H1 (cell line): ENCODE results near the gene LRRK1. TPM values are rescaled to one million over a fixed set of nuclear protein-coding genes. Genes with fewer than 3 reads are reported as not detected.
"Not testable (repeated sequence)": the region's sequence is repeated elsewhere in the genome, so short reads cannot be mapped to it uniquely, and the experiment has no call there.

Source experiments
- CTCF ChIA-PET: fragments of 300-600 bp; sonication (Branson Sonifier 250); formaldehyde crosslinking; loops from one replicate; lab custom pipeline; 2021; ENCODE audit not compliant: partially characterized antibody; lab: Charles Lee
- POLR2A ChIA-PET: fragments of 300-600 bp; sonication (Branson Sonifier 250); formaldehyde crosslinking; loops from one replicate; lab custom pipeline; 2021; ENCODE audit warnings: inconsistent platforms; ENCODE audit not compliant: partially characterized antibody; lab: Charles Lee
- DNase-seq, 2 experiments: peaks; one replicate each; pipeline versions ENCODE4 v3.0.0 to v3.0.0-alpha.2; 2010 to 2022; ENCODE audit warnings: low spot score in 2 of 2, low read depth in 1 of 2, mixed read lengths in 1 of 2
- FAIRE-seq: peaks from 2 replicates; lab custom pipeline; 2011; peaks lifted over from hg19 to GRCh38; lab: Jason Lieb, UNC
- H2AFZ ChIP-seq: 2 replicates; pipeline ENCODE4 v1.8.1; 2012; ENCODE audit warnings: low read length, inconsistent platforms
- H2AK5ac ChIP-seq: 2 replicates; pipeline ENCODE4 v1.6.1; 2013; ENCODE audit warnings: low read depth, low read length
- H2BK120ac ChIP-seq: replicated peaks from 2 replicates; pipeline ENCODE3; 2013; ENCODE audit warnings: low read depth, low read length, inconsistent platforms
- H2BK12ac ChIP-seq: 2 replicates; pipeline ENCODE4 v1.6.1; 2013; ENCODE audit warnings: low read depth, low read length
- H2BK15ac ChIP-seq: 2 replicates; pipeline ENCODE4 v1.6.1; 2013; ENCODE audit warnings: low read length
- H2BK20ac ChIP-seq: 2 replicates; pipeline ENCODE4 v1.6.1; 2013; ENCODE audit warnings: low read length
- H2BK5ac ChIP-seq: 2 replicates; pipeline ENCODE4 v1.6.1; 2013; ENCODE audit warnings: low read depth, low read length
- H3K14ac ChIP-seq: 2 replicates; pipeline ENCODE4 v1.6.1; 2013; ENCODE audit warnings: inconsistent platforms; ENCODE audit not compliant: insufficient read length
- H3K18ac ChIP-seq: 2 replicates; pipeline ENCODE4 v1.6.1; 2013; ENCODE audit warnings: low read length; ENCODE audit errors: extremely low read depth
- H3K23ac ChIP-seq: 2 replicates; pipeline ENCODE4 v1.6.1; 2013; ENCODE audit warnings: inconsistent platforms; ENCODE audit not compliant: insufficient read length
- H3K23me2 ChIP-seq: 2 replicates; pipeline ENCODE4 v1.6.1; 2013; ENCODE audit warnings: low read depth, low read length
- H3K27ac ChIP-seq: 2 replicates; pipeline ENCODE4 v1.6.1; 2011; ENCODE audit warnings: low read depth, low read length, inconsistent platforms
- H3K27me3 ChIP-seq, 4 experiments: replicated peaks in 1 of 4; 1 replicate in 1 of 4; 2 replicates in 3 of 4; pipeline versions ENCODE4 v1.6.1 to v1.8.1; 2011 to 2013; ENCODE audit warnings: low read length in 3 of 4, mild to moderate bottlenecking in 3 of 4, inconsistent platforms in 2 of 4, mixed read lengths in 2 of 4, moderate library complexity in 1 of 4; ENCODE audit not compliant: control insufficient read depth in 3 of 4, insufficient read depth in 3 of 4; ENCODE audit errors: extremely low read depth in 1 of 4
- H3K36me3 ChIP-seq, 4 experiments: 2 replicates each; pipeline versions ENCODE4 v1.6.1 to v1.8.1; 2011 to 2013; ENCODE audit warnings: mild to moderate bottlenecking in 4 of 4, low read length in 3 of 4, moderate library complexity in 2 of 4, control low read depth in 1 of 4, inconsistent platforms in 1 of 4; ENCODE audit not compliant: insufficient read depth in 4 of 4, control insufficient read depth in 2 of 4
- H3K4ac ChIP-seq: replicated peaks from 2 replicates; pipeline ENCODE3; 2013; ENCODE audit warnings: low read length, low read depth, mixed read lengths, inconsistent platforms; ENCODE audit not compliant: insufficient read length
- H3K4me1 ChIP-seq, 4 experiments: replicated peaks in 1 of 4; 1 replicate in 1 of 4; 2 replicates in 3 of 4; pipeline versions ENCODE4 v1.6.1 to v1.8.1; 2011 to 2013; ENCODE audit warnings: low read length in 3 of 4, inconsistent platforms in 2 of 4, mixed read lengths in 1 of 4; ENCODE audit not compliant: insufficient read depth in 4 of 4, control insufficient read depth in 3 of 4
- H3K4me2 ChIP-seq, 2 experiments: 2 replicates each; pipeline versions ENCODE4 v1.6.1 to v1.8.1; 2011 to 2013; ENCODE audit warnings: low read depth in 2 of 2, low read length in 2 of 2, control low read depth in 1 of 2, inconsistent platforms in 1 of 2, mild to moderate bottlenecking in 1 of 2; ENCODE audit not compliant: insufficient read depth in 1 of 2
- H3K4me3 ChIP-seq, 4 experiments: fragments of 200-600, 300-600 bp in 1 of 4; sonication (generic), shearing (Covaris generic), sonication (Bioruptor Twin) in 1 of 4; 2 replicates each; pipeline versions ENCODE4 v1.5.1 to v1.8.1; 2011 to 2016; ENCODE audit warnings: low read length in 4 of 4, low read depth in 3 of 4, control low read depth in 2 of 4, inconsistent platforms in 2 of 4, mild to moderate bottlenecking in 2 of 4, mixed read lengths in 1 of 4, moderate library complexity in 1 of 4; ENCODE audit not compliant: insufficient read depth in 2 of 4; ENCODE audit errors: extremely low read depth in 1 of 4
- H3K56ac ChIP-seq: replicated peaks from 2 replicates; pipeline ENCODE3; 2013; ENCODE audit warnings: low read depth, mild to moderate bottlenecking, mixed read lengths, low read length, inconsistent platforms; ENCODE audit not compliant: insufficient read length
- H3K79me1 ChIP-seq: 2 replicates; pipeline ENCODE4 v1.6.1; 2013; ENCODE audit warnings: low read depth, low read length, control low read depth
- H3K79me2 ChIP-seq, 2 experiments: 2 replicates each; pipeline versions ENCODE4 v1.6.1 to v1.8.1; 2012 to 2013; ENCODE audit warnings: low read length in 2 of 2, mild to moderate bottlenecking in 2 of 2, inconsistent platforms in 1 of 2; ENCODE audit not compliant: insufficient read depth in 2 of 2, control insufficient read depth in 1 of 2
- H3K9ac ChIP-seq, 4 experiments: replicated peaks in 1 of 4; 1 replicate in 1 of 4; 2 replicates in 3 of 4; pipeline versions ENCODE4 v1.6.1 to v1.8.1; 2011 to 2013; ENCODE audit warnings: low read depth in 3 of 4, low read length in 3 of 4, control low read depth in 2 of 4, mild to moderate bottlenecking in 2 of 4, moderate library complexity in 2 of 4, inconsistent platforms in 1 of 4; ENCODE audit errors: extremely low read depth in 1 of 4
- H3K9me3 ChIP-seq, 2 experiments: 2 replicates each; pipeline versions ENCODE4 v1.6.1 to v1.8.1; 2012 to 2013; ENCODE audit warnings: mild to moderate bottlenecking in 2 of 2, moderate library complexity in 2 of 2, control low read depth in 1 of 2, inconsistent platforms in 1 of 2, low read depth in 1 of 2, low read length in 1 of 2, mixed read lengths in 1 of 2; ENCODE audit not compliant: insufficient read depth in 2 of 2
- H4K20me1 ChIP-seq, 2 experiments: replicated peaks in 1 of 2; 2 replicates each; pipeline versions ENCODE3 to v1.8.1; 2011 to 2013; ENCODE audit warnings: inconsistent platforms in 2 of 2, low read length in 2 of 2, mild to moderate bottlenecking in 1 of 2; ENCODE audit not compliant: insufficient read depth in 2 of 2, control insufficient read depth in 1 of 2
- H4K5ac ChIP-seq: 2 replicates; pipeline ENCODE4 v1.6.1; 2013; ENCODE audit warnings: low read length, low read depth, mixed read lengths, inconsistent platforms; ENCODE audit not compliant: insufficient read length
- H4K8ac ChIP-seq: 2 replicates; pipeline ENCODE4 v1.8.0; 2013; ENCODE audit warnings: mild to moderate bottlenecking, moderate library complexity, low read length, inconsistent platforms; ENCODE audit not compliant: insufficient read depth; ENCODE audit errors: extremely low read depth
- H4K91ac ChIP-seq: replicated peaks from 2 replicates; pipeline ENCODE3; 2013; ENCODE audit warnings: low read length, mixed read lengths, inconsistent platforms; ENCODE audit not compliant: insufficient read length
- BACH1 ChIP-seq: IDR thresholded peaks from 2 replicates; pipeline ENCODE4 v1.6.1; 2012; ENCODE audit warnings: low read length, improper control_type of control experiment
- TBP ChIP-seq: IDR thresholded peaks from 2 replicates; pipeline ENCODE4 v1.6.1; 2011; ENCODE audit warnings: low read depth, low read length, improper control_type of control experiment
- WGBS, 2 experiments: shearing (Covaris generic) in 1 of 2; methylation state at CpG; one replicate each; pipeline versions ENCODE4 v1.1.6 to v1.1.7; 2013 to 2015; ENCODE audit warnings: low lambda C conversion rate in 2 of 2, mixed read lengths in 2 of 2, inconsistent platforms in 1 of 2, low coverage in 1 of 2, missing lambda C conversion rate in 1 of 2; ENCODE audit not compliant: insufficient replicate concordance in 2 of 2, insufficient coverage in 1 of 2, insufficient read length in 1 of 2; ENCODE audit errors: extremely low coverage in 1 of 2, missing lambda C conversion rate in 1 of 2; 5-methylcytosine and 5-hydroxymethylcytosine counted together
- polyA plus RNA-seq, 7 experiments: library from polyadenylated mRNA; depleted of rRNA in 3 of 7; stranded (reverse) in 5 of 7; unstranded in 2 of 7; fragments of >200 nt in 5 of 7; fragments of 200-250 nt in 2 of 7; gene quantifications; 1 replicate in 5 of 7; 2 replicates in 1 of 7; 4 replicates in 1 of 7; pipeline versions ENCODE4 v1.2.1 to v1.2.3, GENCODE V29; 2011 to 2013; ENCODE audit warnings: missing spikeins in 2 of 7, mixed read lengths in 2 of 7
- total RNA-seq: library from RNA; stranded (reverse); fragmentation: NEBNext Ultra II Directional; extraction: Animal tissue kit (Norgen Biotek cat#: 25700); gene quantifications from 2 replicates; pipeline ENCODE4 v1.2.1, GENCODE V29; 2021

Gene LRRK1
- total and polyA plus RNA-seq, 2 of the 8 experiments (the other 6 are each of a cell fraction or from before 2014, with no cell fraction given), result 1.2 to 3.6 TPM

DNA sequence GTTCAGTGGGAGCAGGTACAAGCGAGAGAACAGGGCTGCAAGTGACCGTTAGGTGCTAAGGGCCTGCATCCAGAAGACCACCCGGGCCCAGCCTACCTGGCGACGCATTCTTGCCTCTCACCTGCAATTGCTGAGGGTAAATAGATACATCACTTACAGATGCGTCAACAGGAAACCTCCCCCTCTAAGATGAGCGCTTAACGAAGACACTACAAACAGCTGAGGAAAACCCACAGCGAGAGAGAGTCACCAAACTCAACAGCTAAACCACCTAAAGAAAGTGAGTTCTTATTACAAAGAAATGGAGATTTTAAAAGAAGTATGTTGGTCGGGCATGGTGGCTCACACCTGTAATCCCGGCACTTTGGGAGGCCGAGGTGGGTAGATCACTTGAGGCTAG lies 174.8 kb downstream of the LRRK1 start (continued):
- TF ChIP-seq TBP, result no peak
- TF ChIP-seq BACH1, result no peak

DNA sequence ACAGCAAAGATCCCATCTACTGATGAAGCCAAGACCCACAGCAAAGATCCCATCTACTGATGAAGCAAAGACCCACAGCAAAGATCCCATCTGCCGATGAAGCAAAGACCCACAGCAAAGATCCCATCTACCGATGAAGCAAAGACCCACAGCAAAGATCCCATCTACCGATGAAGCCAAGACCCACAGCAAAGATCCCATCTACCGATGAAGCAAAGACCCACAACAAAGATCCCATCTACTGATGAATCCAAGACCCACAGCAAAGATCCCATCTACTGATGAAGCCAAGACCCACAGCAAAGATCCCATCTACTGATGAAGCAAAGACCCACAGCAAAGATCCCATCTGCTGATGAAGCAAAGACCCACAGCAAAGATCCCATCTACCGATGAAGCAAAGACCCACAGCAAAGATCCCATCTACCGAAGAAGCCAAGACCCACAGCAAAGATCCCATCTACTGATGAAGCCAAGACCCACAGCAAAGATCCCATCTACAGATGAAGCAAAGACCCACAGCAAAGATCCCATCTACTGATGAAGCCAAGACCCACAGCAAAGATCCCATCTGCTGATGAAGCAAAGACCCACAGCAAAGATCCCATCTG lies 176.7 kb downstream of the LRRK1 start:
- H3K27me3 ChIP-seq, H4K20me1 ChIP-seq, H2BK12ac ChIP-seq, H3K9ac ChIP-seq, H3K14ac ChIP-seq, H2BK15ac ChIP-seq, H3K9me3 ChIP-seq, FAIRE-seq, H3K23me2 ChIP-seq, H3K23ac ChIP-seq, POLR2A ChIA-PET, H4K8ac ChIP-seq, H2BK120ac ChIP-seq, H3K27ac ChIP-seq, H2BK20ac ChIP-seq, H3K4me2 ChIP-seq, H3K4me3 ChIP-seq, H3K79me2 ChIP-seq, H3K18ac ChIP-seq, H4K91ac ChIP-seq, DNase-seq, H3K56ac ChIP-seq, H3K4ac ChIP-seq, H3K4me1 ChIP-seq, H2BK5ac ChIP-seq, H3K79me1 ChIP-seq, H4K5ac ChIP-seq, H2AK5ac ChIP-seq, H2AFZ ChIP-seq, H3K36me3 ChIP-seq: not testable (repeated sequence)
- 96% methylated on average over 6 of the region's 6 CpGs; no CpG with 5 or more reads in 1 of the 2 experiments for WGBS, 2 experiments
- CTCF ChIA-PET, result interaction anchor here (11.1 kb wide), 1 partner anchor 81 kb away, joined by 72 read pairs; no protein-coding TSS in a partner anchor
